GM21825 (cell line): ENCODE results near the gene EXD1.
"Not testable (repeated sequence)": the region's sequence is repeated elsewhere in the genome, so short reads cannot be mapped to it uniquely, and the experiment has no call there.

Experiments
- ATAC-seq: cut with Tn5 transposase; IDR thresholded peaks from one replicate; pipeline ENCODE4 v1.9.1; 2021; ENCODE audit warnings: mild to moderate bottlenecking, moderate library complexity; ENCODE audit not compliant: unreplicated experiment

Gene EXD1

GRCh38 chr15:41151451-41152005 lies 79.0 kb downstream of the EXD1 start:
- no peak for ATAC-seq

- ATAC-seq, result no peak
Observed at GRCh38 chr15:41150279-41150678, 80.3 kb downstream of the EXD1 start.

GRCh38 chr15:41148065-41148464 lies 82.5 kb downstream of the EXD1 start:
- ATAC-seq, result no peak

GRCh38 chr15:41139619-41140018 lies 90.9 kb downstream of the EXD1 start:
- no peak for ATAC-seq

- not testable (repeated sequence) for ATAC-seq
Observed at GRCh38 chr15:41139112-41139511, 91.4 kb downstream of the EXD1 start.

DNA sequence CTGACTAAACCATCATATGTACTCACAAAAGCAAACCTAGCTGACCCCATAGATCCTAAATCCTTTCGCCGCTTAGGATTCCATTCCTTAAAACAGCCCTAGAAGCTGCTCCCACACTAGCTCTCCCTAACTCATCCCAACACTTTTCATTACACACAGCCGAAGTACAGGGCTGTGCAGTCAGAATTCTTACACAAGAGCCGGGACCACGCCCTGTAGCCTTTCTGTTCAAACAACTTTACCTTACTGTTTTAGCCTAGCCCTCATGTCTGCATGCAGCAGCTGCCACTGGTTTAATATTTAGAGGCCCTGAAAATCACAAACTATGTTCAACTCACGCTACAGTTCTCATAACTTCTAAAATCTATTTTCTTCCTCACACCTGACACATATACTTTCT lies 95.0 kb downstream of the EXD1 start:
- ATAC-seq, result not testable (repeated sequence)

- ATAC-seq, result no peak
Observed at GRCh38 chr15:41133454-41133853, 97.1 kb downstream of the EXD1 start.
